Epithelial cell of umbilical artery (primary cell): ENCODE measurements around the gene NUAK1. TPM values are rescaled to one million over a fixed set of nuclear protein-coding genes. Genes with fewer than 3 reads are reported as not detected.

Experiments used
- total RNA-seq: library from RNA; depleted of rRNA; stranded (reverse); fragments of >200 nt; gene quantifications from 2 replicates; pipeline ENCODE4 v1.2.3, GENCODE V29; 2014

NUAK1 gene
- total RNA-seq = 37.7 and 61.4 TPM in 2 replicates

GRCh38 chr12:106138633-106139421 lies at the start of gene NUAK1:
Gene NUAK1, minus strand, starts transcription at chr12:106138954. Its CDS starts 301 bp downstream, at chr12:106138653.

Other genes starting within 250 kb of the NUAK1 start
- gene CKAP4, start 109.1 kb upstream of the NUAK1 start, total RNA-seq = 149 and 166 TPM in 2 replicates
- 22.2 and 23.1 TPM in 2 replicates for gene TCP11L2, start 163.8 kb upstream of the NUAK1 start, total RNA-seq
- 9.1 and 13.7 TPM in 2 replicates for gene POLR3B, start 218.8 kb upstream of the NUAK1 start, total RNA-seq